Measurements from ENCODE around the gene HPCA. TPM values are rescaled to one million over a fixed set of nuclear protein-coding genes. Genes with fewer than 3 reads are reported as not detected.

HPCA gene
- total and polyA plus RNA-seq, 8 donors: 0.16 to 5.2 (median 0.49) TPM; not detected in 1

DNA sequence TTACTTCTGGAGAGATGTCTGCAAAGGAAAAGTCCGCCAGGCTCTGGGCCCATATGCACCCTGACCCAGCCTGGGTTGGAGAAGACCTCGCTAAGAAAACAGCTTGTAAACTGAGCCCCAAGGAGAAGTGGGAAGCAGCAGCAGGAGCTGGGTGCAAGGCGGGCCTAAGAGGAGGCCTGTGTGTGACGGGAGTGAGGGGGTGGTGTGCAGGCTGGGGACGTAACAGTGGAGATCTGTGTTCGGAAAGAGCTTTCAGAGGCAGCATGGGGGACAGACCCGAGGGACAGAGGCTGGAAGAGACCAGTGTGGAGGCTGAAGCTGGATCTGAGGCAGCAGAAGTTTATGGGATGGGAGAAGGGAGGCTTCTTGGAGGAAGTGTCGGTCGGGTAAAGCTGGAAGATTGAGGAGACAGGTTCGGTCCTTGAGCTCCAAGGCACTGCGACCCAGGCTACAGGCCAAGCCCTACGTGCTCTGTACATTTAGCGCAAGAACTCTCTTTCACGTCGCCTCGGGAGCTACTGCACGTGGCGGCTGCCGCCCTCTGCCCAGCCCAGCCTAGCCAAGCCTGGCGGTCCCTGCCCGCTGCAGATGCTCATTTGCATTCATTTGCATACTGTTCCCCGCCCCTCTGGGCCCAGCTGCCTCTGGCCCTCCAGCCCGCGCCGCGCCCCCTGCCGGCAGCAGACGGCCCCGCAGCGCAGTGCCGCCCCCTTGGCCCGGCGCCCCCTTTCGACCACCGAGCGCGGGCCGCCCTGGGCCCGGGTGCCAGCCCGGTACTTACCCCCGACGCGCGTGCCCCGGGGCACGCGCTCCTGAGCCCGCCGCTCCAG is 6.3 kb downstream of the HPCA start:
- no peaks in the 10 kb centered on the region for H3K9me3 ChIP-seq
- H3K36me3 ChIP-seq: no peaks in the 10 kb centered on the region
- no peak overlapping the region for H3K27ac ChIP-seq
- no peaks in the 10 kb centered on the region for H3K27me3 ChIP-seq
- H3K4me3 ChIP-seq: peak overlapping the region; percentile 22 to 49 (median 34)
- ATAC-seq (peak; percentile 33 to 54 (median 39)), DNase-seq (peak in 3 of 6 donors; percentile 31 to 62 (median 51)), FAIRE-seq (no peak)
- peaks cover 0 to 4% (median 0%) of the 10 kb centered on the region in 3 donors for H3K4me1 ChIP-seq
- 24% methylated on average over 48 to 49 of the region's 49 CpGs for WGBS, 2 donors
- intact Hi-C loops (cut with DNase I): no loop called here
- peak in 3 of 4 donors; percentile 22 to 42 (median 28) for TF ChIP-seq CTCF (IDR thresholded peaks at IDR 0.05)

GRCh38 chr1:32893198-32894018 is 7.1 kb downstream of the HPCA start:
- Histone ChIP-seq H3K36me3 (no peaks in the 10 kb centered on the region), H3K4me3 (peak overlapping the region; percentile 22 to 49 (median 34)), H3K4me1 (peaks cover 0 to 4% (median 0%) of the 10 kb centered on the region in 3 donors), H3K27ac (no peak overlapping the region), H3K27me3 (no peaks in the 10 kb centered on the region), H3K9me3 (no peaks in the 10 kb centered on the region)
- FAIRE-seq (no peak), DNase-seq (peak; percentile 32 to 82 (median 48)), ATAC-seq (peak; percentile 55 to 82 (median 72))
- WGBS, 2 donors: 6 to 8% methylated on average over 33 to 58 of the region's 58 CpGs
- no peak for TF ChIP-seq CTCF (IDR thresholded peaks at IDR 0.05)
- intact Hi-C loops (cut with DNase I): no loop called here

GRCh38 chr1:32894019-32894600 is 7.8 kb downstream of the HPCA start:
- Histone ChIP-seq H3K9me3 (no peaks in the 10 kb centered on the region), H3K4me3 (peak overlapping the region in 1 of 4 donors; percentile 49), H3K36me3 (no peaks in the 10 kb centered on the region), H3K27me3 (no peaks in the 10 kb centered on the region), H3K4me1 (peaks cover 0 to 4% (median 0%) of the 10 kb centered on the region in 3 donors), H3K27ac (no peak overlapping the region)
- 81 to 86% methylated on average over 8 of the region's 8 CpGs for WGBS, 2 donors
- FAIRE-seq (no peak), ATAC-seq (peak in 3 of 4 donors; percentile 3 to 11 (median 6)), DNase-seq (peak in 2 of 6 donors; percentile 52 to 67)
- no peak for TF ChIP-seq CTCF (IDR thresholded peaks at IDR 0.05)
- intact Hi-C loops (cut with DNase I): no loop called here

DNA sequence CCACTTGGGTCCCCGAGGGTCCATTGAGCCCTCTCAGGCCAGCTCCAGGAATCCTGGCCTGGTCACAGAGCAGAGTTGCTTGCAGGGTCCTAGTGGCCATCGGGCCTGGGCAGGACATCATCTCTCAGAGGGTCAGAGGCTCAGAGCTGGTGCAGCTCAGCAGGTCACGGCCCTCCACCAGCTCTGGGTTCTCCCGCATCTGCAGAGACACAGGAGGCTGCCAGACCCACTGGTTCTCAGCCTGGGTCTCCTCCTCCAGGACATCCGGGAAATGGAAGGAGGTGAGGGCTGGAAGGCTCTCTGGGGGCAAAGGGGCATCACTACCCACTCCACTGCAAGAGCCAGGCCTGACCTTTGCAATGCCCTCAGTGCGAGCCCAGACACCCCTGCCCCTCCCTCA is 8.4 kb downstream of the HPCA start:
- Histone ChIP-seq H3K4me1 (peaks cover 0 to 4% (median 0%) of the 10 kb centered on the region in 3 donors), H3K36me3 (no peaks in the 10 kb centered on the region), H3K27me3 (no peaks in the 10 kb centered on the region), H3K27ac (no peak overlapping the region), H3K9me3 (no peaks in the 10 kb centered on the region), H3K4me3 (no peak overlapping the region)
- FAIRE-seq (no peak), ATAC-seq (no peak), DNase-seq (peak in 2 of 6 donors; percentile 50 to 62)
- TF ChIP-seq CTCF (IDR thresholded peaks at IDR 0.05): no peak
- intact Hi-C loops (cut with DNase I): no loop called here
- 89 to 91% methylated on average over 6 of the region's 6 CpGs for WGBS, 2 donors
